IMR-90 (cell line): ENCODE results near the gene F12. TPM values are rescaled to one million over a fixed set of nuclear protein-coding genes. Genes with fewer than 3 reads are reported as not detected.

Source experiments
- ATAC-seq: fragments of 200-7000 bp; cut with Tn5 transposase; 2 replicates; pipeline ENCODE4 v1.9.1; 2020; ENCODE audit warnings: low read depth, mild to moderate bottlenecking, moderate library complexity
- BruUV-seq: library from RNA; stranded (reverse); fragments of 400-500 nt; replicated peaks from 2 replicates; lab custom pipeline; 2021; lab: Mats Ljungman, UMichigan
- CTCF ChIA-PET: fragments of 300-600 bp; formaldehyde crosslinking; extraction: SDS; loops from one replicate; lab custom pipeline; 2021; ENCODE audit warnings: antibody characterized with exemption; lab: Yijun Ruan, JAX
- POLR2A ChIA-PET: fragments of 300-600 bp; sonication (Branson Sonifier 250); formaldehyde crosslinking; loops from one replicate; lab custom pipeline; 2022; ENCODE audit warnings: antibody characterized with exemption; ENCODE audit not compliant: unreplicated experiment; lab: Charles Lee
- DNase-seq: peaks from one replicate; pipeline ENCODE4 v3.0.0; 2013
- H2AFZ ChIP-seq: replicated peaks from 2 replicates; pipeline ENCODE3; 2013; ENCODE audit warnings: low read length, mild to moderate bottlenecking; ENCODE audit not compliant: poor library complexity
- H2AK5ac ChIP-seq: 2 replicates; pipeline ENCODE4 v1.6.1; 2013; ENCODE audit warnings: low read depth, low read length, inconsistent platforms
- H2AK9ac ChIP-seq: replicated peaks from 2 replicates; pipeline ENCODE3; 2013; ENCODE audit warnings: mild to moderate bottlenecking, low read depth, low read length, moderate library complexity; ENCODE audit not compliant: poor library complexity
- H2BK120ac ChIP-seq: 2 replicates; pipeline ENCODE4 v1.6.1; 2013; ENCODE audit warnings: low read depth, low read length, inconsistent platforms
- H2BK15ac ChIP-seq: 3 replicates; pipeline ENCODE4 v1.6.1; 2013; ENCODE audit warnings: low read depth, low read length, inconsistent platforms
- H2BK20ac ChIP-seq: 2 replicates; pipeline ENCODE4 v1.6.1; 2013; ENCODE audit warnings: low read depth, mild to moderate bottlenecking, inconsistent platforms, low read length, moderate library complexity
- H2BK5ac ChIP-seq: 2 replicates; pipeline ENCODE4 v1.6.1; 2013; ENCODE audit warnings: mild to moderate bottlenecking, low read depth, low read length, inconsistent platforms; ENCODE audit not compliant: poor library complexity, severe bottlenecking
- H3K14ac ChIP-seq: replicated peaks from 2 replicates; pipeline ENCODE4 v1.6.1; 2013; ENCODE audit warnings: low read depth, low read length, inconsistent platforms
- H3K18ac ChIP-seq: 2 replicates; pipeline ENCODE4 v1.6.1; 2013; ENCODE audit warnings: low read depth, low read length, control low read depth
- H3K23ac ChIP-seq: 2 replicates; pipeline ENCODE4 v1.6.1; 2013; ENCODE audit warnings: low read depth, low read length, inconsistent platforms
- H3K27ac ChIP-seq: 2 replicates; pipeline ENCODE4 v1.5.1; 2013; ENCODE audit warnings: mild to moderate bottlenecking, control low read depth, low read length; ENCODE audit not compliant: insufficient read depth
- H3K27me3 ChIP-seq: 2 replicates; pipeline ENCODE4 v1.6.1; 2013; ENCODE audit warnings: low read length; ENCODE audit not compliant: control insufficient read depth, insufficient read depth
- H3K36me3 ChIP-seq: 2 replicates; pipeline ENCODE4 v1.6.1; 2013; ENCODE audit warnings: low read length, mixed read lengths; ENCODE audit not compliant: control insufficient read depth, insufficient read depth
- H3K4ac ChIP-seq: 2 replicates; pipeline ENCODE4 v1.6.1; 2013; ENCODE audit warnings: low read depth, low read length, inconsistent platforms
- H3K4me1 ChIP-seq: 2 replicates; pipeline ENCODE4 v1.6.1; 2013; ENCODE audit warnings: low read length, mixed read lengths; ENCODE audit not compliant: control insufficient read depth, insufficient read depth
- H3K4me2 ChIP-seq: 2 replicates; pipeline ENCODE4 v1.6.1; 2013; ENCODE audit warnings: low read depth, mild to moderate bottlenecking, control low read depth, low read length, moderate library complexity
- H3K4me3 ChIP-seq: 2 replicates; pipeline ENCODE4 v1.5.1; 2013; ENCODE audit warnings: low read depth, mild to moderate bottlenecking, control low read depth, low read length, moderate library complexity; ENCODE audit not compliant: insufficient read depth
- H3K56ac ChIP-seq: 2 replicates; pipeline ENCODE4 v1.6.1; 2013; ENCODE audit warnings: low read length, inconsistent platforms; ENCODE audit not compliant: insufficient read depth; ENCODE audit errors: extremely low read depth
- H3K79me1 ChIP-seq, 2 experiments: 2 replicates each; pipeline ENCODE4 v1.6.1; 2013; ENCODE audit warnings: low read length in 2 of 2, inconsistent platforms in 1 of 2, low read depth in 1 of 2
- H3K9ac ChIP-seq: 2 replicates; pipeline ENCODE4 v1.6.1; 2013; ENCODE audit warnings: low read depth, low read length, control low read depth
- H3K9me1 ChIP-seq: 2 replicates; pipeline ENCODE4 v1.6.1; 2013; ENCODE audit warnings: low read length, inconsistent platforms; ENCODE audit not compliant: insufficient read depth
- H3K9me3 ChIP-seq: 2 replicates; pipeline ENCODE4 v1.6.1; 2013; ENCODE audit warnings: low read length; ENCODE audit not compliant: control insufficient read depth, insufficient read depth
- H4K20me1 ChIP-seq: 2 replicates; pipeline ENCODE4 v1.6.1; 2013; ENCODE audit warnings: low read length, inconsistent platforms; ENCODE audit not compliant: insufficient read depth
- H4K5ac ChIP-seq: 2 replicates; pipeline ENCODE4 v1.6.1; 2013; ENCODE audit warnings: mild to moderate bottlenecking, low read depth, low read length, control low read depth
- H4K8ac ChIP-seq, 2 experiments: 2 replicates each; pipeline ENCODE4 v1.6.1; 2013; ENCODE audit warnings: low read depth in 2 of 2, low read length in 2 of 2, control low read depth in 1 of 2, inconsistent platforms in 1 of 2
- H4K91ac ChIP-seq: 2 replicates; pipeline ENCODE4 v1.6.1; 2013; ENCODE audit warnings: low read depth, low read length, inconsistent platforms; ENCODE audit not compliant: insufficient read depth
- MAFK ChIP-seq: IDR thresholded peaks from 2 replicates; pipeline ENCODE4 v1.6.1; 2012; ENCODE audit warnings: low read depth, low read length, improper control_type of control experiment
- POLR2A ChIP-seq: IDR thresholded peaks from 2 replicates; pipeline ENCODE4 v1.6.1; 2012; ENCODE audit warnings: mild to moderate bottlenecking, low read depth, low read length
- WGBS, 2 experiments: methylation state at CpG; one replicate each; pipeline versions ENCODE4 v1.1.5 to v1.1.7; 2013; ENCODE audit warnings: missing lambda C conversion rate in 2 of 2; ENCODE audit not compliant: insufficient read length in 1 of 2; ENCODE audit errors: extremely low coverage in 2 of 2; 5-methylcytosine and 5-hydroxymethylcytosine counted together
- dilution Hi-C: fragments of 300-500 bp; cut with HindIII; formaldehyde crosslinking; loops from one replicate; pipeline ENCODE4 v1.14.3; 2018; ENCODE audit warnings: low sequenced_read_pairs; ENCODE audit not compliant: unreplicated experiment
- in situ Hi-C: fragments of 300-500 bp; cut with MboI; formaldehyde crosslinking; loops from 3 replicates; pipeline ENCODE4 v1.14.3; 2019; ENCODE audit warnings: low sequenced_read_pairs, inconsistent platforms, mixed read lengths
- intact Hi-C: fragments of 100-400 bp; cut with micrococcal nuclease; formaldehyde crosslinking; loops from 2 replicates; pipeline ENCODE4 v1.10.0; 2022
- polyA plus RNA-seq, 3 experiments: library from polyadenylated mRNA; depleted of rRNA; stranded (reverse); fragments of >200 nt; gene quantifications; 2 replicates each; pipeline ENCODE4 v1.2.3, GENCODE V29; 2012; ENCODE audit warnings: low replicate concordance in 1 of 3
- total RNA-seq: library from RNA; depleted of rRNA; stranded (reverse); fragments of >200 nt; gene quantifications from 2 replicates; pipeline ENCODE4 v1.2.3, GENCODE V29; 2012

The F12 gene
- total and polyA plus RNA-seq, 2 of the 4 experiments (the other 2 are of a cell fraction): 0.36 to 1.2 TPM

GRCh38 chr5:177452688-177453638 is 43.6 kb upstream of the F12 start:
- no peak overlapping the region for H2BK15ac ChIP-seq
- DNase-seq: no peak
- 0 out of 4 replicates have a peak, but pooled peaks cover 0 to 7% of the 10 kb centered on the region in 2 experiments for H3K79me1 ChIP-seq
- no peaks in the 10 kb centered on the region for H3K9me1 ChIP-seq
- no peak overlapping the region for H3K4me2 ChIP-seq
- CTCF ChIA-PET: interaction anchor here (0.7 to 5.2 kb wide), 4 partner anchors 49 to 101 kb away, joined by 3 to 44 read pairs (median 3); partner anchors contain the start of gene LMAN2
- no peaks in the 10 kb centered on the region for H3K9me3 ChIP-seq
- dilution Hi-C loops (no loop called here), in situ Hi-C loops (no loop called here), intact Hi-C loops (no loop called here)
- H3K4me3 ChIP-seq: no peak overlapping the region
- 0 out of 2 replicates have a peak, but pooled peaks have one; percentile 15 for TF ChIP-seq POLR2A
- TF ChIP-seq MAFK: no peak
- H2AFZ ChIP-seq: no peak overlapping the region
- no peak overlapping the region for H3K27ac ChIP-seq
- H4K8ac ChIP-seq: no peak overlapping the region
- H4K5ac ChIP-seq: no peak overlapping the region
- POLR2A ChIA-PET: interaction anchor here (1.2 kb wide), 1 partner anchor 44 kb away, joined by 3 read pairs; no protein-coding TSS in a partner anchor
- H3K27me3 ChIP-seq: no peaks in the 10 kb centered on the region
- H3K4me1 ChIP-seq: peaks cover 10% of the 10 kb centered on the region
- H4K20me1 ChIP-seq: peaks cover 39% of the 10 kb centered on the region
- no peak overlapping the region for H3K18ac ChIP-seq
- no peak for ATAC-seq
- no peak overlapping the region for H2BK120ac ChIP-seq
- H3K56ac ChIP-seq: no peak overlapping the region
- H2BK5ac ChIP-seq: no peak overlapping the region
- no peak overlapping the region for H3K4ac ChIP-seq
- no peak overlapping the region for H4K91ac ChIP-seq
- H2AK5ac ChIP-seq: no peak overlapping the region
- H2BK20ac ChIP-seq: no peak overlapping the region
- 89% methylated on average over 5 of the region's 17 CpGs; no CpG with 5 or more reads in 1 of the 2 experiments for WGBS, 2 experiments
- no peak overlapping the region for H3K23ac ChIP-seq
- H3K36me3 ChIP-seq: peaks cover 14% of the 10 kb centered on the region
- no peak overlapping the region for H3K14ac ChIP-seq
- no peak overlapping the region for H3K9ac ChIP-seq
- peak overlapping the region; percentile 32 for H2AK9ac ChIP-seq
- BruUV-seq: no TSS peak
